Caco-2 (cell line): ENCODE data around the gene TDP1. TPM values are rescaled to one million over a fixed set of nuclear protein-coding genes. Genes with fewer than 3 reads are reported as not detected.

Source experiments
- BruUV-seq: library from RNA; stranded (reverse); fragments of 400-500 nt; replicated peaks from 2 replicates; lab custom pipeline; 2021; lab: Mats Ljungman, UMichigan
- CTCF ChIA-PET: fragments of 300-600 bp; sonication (Branson Sonifier 250); formaldehyde crosslinking; loops from one replicate; lab custom pipeline; 2022; ENCODE audit warnings: antibody characterized with exemption; lab: Charles Lee
- POLR2A ChIA-PET: fragments of 300-600 bp; sonication (Branson Sonifier 250); formaldehyde crosslinking; loops from one replicate; lab custom pipeline; 2022; ENCODE audit warnings: antibody characterized with exemption; lab: Charles Lee
- DNase-seq, 2 experiments: peaks; one replicate each; pipeline versions ENCODE4 v3.0.0 to v3.0.0-alpha.2; 2020 to 2022
- H3K27me3 ChIP-seq: replicated peaks from 2 replicates; pipeline ENCODE4 v1.6.0; 2011; ENCODE audit warnings: low read length; ENCODE audit not compliant: control insufficient read depth, insufficient read depth
- H3K36me3 ChIP-seq: 2 replicates; pipeline ENCODE4 v1.5.1; 2011; ENCODE audit warnings: low read length; ENCODE audit not compliant: control insufficient read depth, insufficient read depth
- H3K4me1 ChIP-seq: fragments of 250-450 bp; sonication (Bioruptor Pico); 2 replicates; pipeline ENCODE4 v1.5.1; 2020; ENCODE audit warnings: mild to moderate bottlenecking
- H3K4me3 ChIP-seq: 2 replicates; pipeline ENCODE4 v1.5.1; 2011; ENCODE audit warnings: low read depth, mild to moderate bottlenecking, control low read depth, low read length
- H3K9me3 ChIP-seq: fragments of 250-450 bp; sonication (Bioruptor Pico); 2 replicates; pipeline ENCODE4 v1.5.1; 2020; ENCODE audit warnings: mild to moderate bottlenecking, moderate library complexity
- H3K27ac Mint-ChIP-seq: one replicate; pipeline ENCODE4 v1.8.0; 2022; ENCODE audit warnings: mixed read lengths; ENCODE audit not compliant: unreplicated experiment
- H3K27me3 Mint-ChIP-seq: one replicate; pipeline ENCODE4 v1.8.0; 2022; ENCODE audit warnings: mixed read lengths; ENCODE audit not compliant: insufficient read depth, unreplicated experiment
- H3K36me3 Mint-ChIP-seq: one replicate; pipeline ENCODE4 v1.8.0; 2022; ENCODE audit warnings: mild to moderate bottlenecking, mixed read lengths; ENCODE audit not compliant: insufficient read depth, unreplicated experiment
- H3K4me1 Mint-ChIP-seq: one replicate; pipeline ENCODE4 v1.8.0; 2022; ENCODE audit warnings: low read depth, mixed read lengths; ENCODE audit not compliant: unreplicated experiment
- H3K4me3 Mint-ChIP-seq: one replicate; pipeline ENCODE4 v1.8.0; 2022; ENCODE audit warnings: mild to moderate bottlenecking, moderate library complexity, mixed read lengths; ENCODE audit not compliant: unreplicated experiment
- H3K9me3 Mint-ChIP-seq: one replicate; pipeline ENCODE4 v1.8.0; 2022; ENCODE audit warnings: mixed read lengths; ENCODE audit not compliant: unreplicated experiment
- intact Hi-C: fragments of 100-400 bp; cut with micrococcal nuclease; formaldehyde crosslinking; loops from one replicate; pipeline ENCODE4 v1.10.0; 2022; ENCODE audit not compliant: unreplicated experiment
- total RNA-seq: library from RNA; stranded (reverse); gene quantifications from 2 replicates; pipeline ENCODE4 v1.2.3, GENCODE V29; 2022
- TF ChIP-seq, protein P1 (sequence below), 2 experiments: fragments of 200-600 bp in 1 of 2; IDR thresholded peaks; 1 replicate in 1 of 2; 2 replicates in 1 of 2; pipeline versions ENCODE4 v1.5.1 to v1.8.0; 2011 to 2022; ENCODE audit warnings: antibody characterized with exemption in 1 of 2, control low read depth in 1 of 2, inconsistent platforms in 1 of 2, low read depth in 1 of 2, low read length in 1 of 2, mild to moderate bottlenecking in 1 of 2, moderate library complexity in 1 of 2; ENCODE audit not compliant: insufficient read depth in 1 of 2, severe bottlenecking in 1 of 2, unreplicated experiment in 1 of 2

Gene TDP1
- total RNA-seq, 1 experiment from 2014 or later = 29.0 TPM

DNA sequence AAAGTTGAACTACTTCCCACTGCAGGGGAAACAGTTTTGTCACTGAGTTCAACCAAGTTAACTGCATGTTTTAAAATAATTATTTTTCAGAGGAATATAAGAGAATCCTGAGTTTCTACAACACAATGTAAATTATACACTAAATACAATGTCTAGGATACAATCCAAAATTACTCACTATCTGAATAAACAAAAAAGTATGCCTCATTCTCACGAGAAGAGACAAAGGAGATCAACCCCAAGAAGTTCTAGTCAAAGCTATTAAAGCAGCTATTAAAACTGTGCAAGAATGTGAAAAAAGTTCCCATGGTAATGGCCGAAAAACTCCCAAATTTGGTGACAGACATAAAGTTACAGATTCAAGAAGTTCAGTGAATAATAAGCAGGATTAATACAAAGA lies 97.3 kb downstream of the TDP1 start:
- TF ChIP-seq, protein P1, sequence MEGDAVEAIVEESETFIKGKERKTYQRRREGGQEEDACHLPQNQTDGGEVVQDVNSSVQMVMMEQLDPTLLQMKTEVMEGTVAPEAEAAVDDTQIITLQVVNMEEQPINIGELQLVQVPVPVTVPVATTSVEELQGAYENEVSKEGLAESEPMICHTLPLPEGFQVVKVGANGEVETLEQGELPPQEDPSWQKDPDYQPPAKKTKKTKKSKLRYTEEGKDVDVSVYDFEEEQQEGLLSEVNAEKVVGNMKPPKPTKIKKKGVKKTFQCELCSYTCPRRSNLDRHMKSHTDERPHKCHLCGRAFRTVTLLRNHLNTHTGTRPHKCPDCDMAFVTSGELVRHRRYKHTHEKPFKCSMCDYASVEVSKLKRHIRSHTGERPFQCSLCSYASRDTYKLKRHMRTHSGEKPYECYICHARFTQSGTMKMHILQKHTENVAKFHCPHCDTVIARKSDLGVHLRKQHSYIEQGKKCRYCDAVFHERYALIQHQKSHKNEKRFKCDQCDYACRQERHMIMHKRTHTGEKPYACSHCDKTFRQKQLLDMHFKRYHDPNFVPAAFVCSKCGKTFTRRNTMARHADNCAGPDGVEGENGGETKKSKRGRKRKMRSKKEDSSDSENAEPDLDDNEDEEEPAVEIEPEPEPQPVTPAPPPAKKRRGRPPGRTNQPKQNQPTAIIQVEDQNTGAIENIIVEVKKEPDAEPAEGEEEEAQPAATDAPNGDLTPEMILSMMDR (IDR thresholded peaks at IDR 0.05; ENCODE audit: insufficient read depth in 1 of 2, low read depth in 1 of 2, low read length in 1 of 2, severe bottlenecking in 1 of 2, unreplicated experiment in 1 of 2) = no peak
- POLR2A ChIA-PET = no interaction called here
- Mint-ChIP-seq H3K27ac (no peak overlapping the region), H3K27me3 (peaks cover 5% of the 10 kb centered on the region), H3K4me1 (no peaks in the 10 kb centered on the region), H3K9me3 (no peaks in the 10 kb centered on the region), H3K36me3 (no peaks in the 10 kb centered on the region), H3K4me3 (no peak overlapping the region)
- no peak overlapping the region for H3K4me3 ChIP-seq
- DNase-seq = no peak
- CTCF ChIA-PET = no interaction called here
- H3K36me3 ChIP-seq = no peaks in the 10 kb centered on the region
- no peaks in the 10 kb centered on the region for H3K4me1 ChIP-seq
- intact Hi-C loops = no loop called here
- H3K27me3 ChIP-seq = no peaks in the 10 kb centered on the region
- no TSS peak for BruUV-seq
- no peaks in the 10 kb centered on the region for H3K9me3 ChIP-seq

DNA sequence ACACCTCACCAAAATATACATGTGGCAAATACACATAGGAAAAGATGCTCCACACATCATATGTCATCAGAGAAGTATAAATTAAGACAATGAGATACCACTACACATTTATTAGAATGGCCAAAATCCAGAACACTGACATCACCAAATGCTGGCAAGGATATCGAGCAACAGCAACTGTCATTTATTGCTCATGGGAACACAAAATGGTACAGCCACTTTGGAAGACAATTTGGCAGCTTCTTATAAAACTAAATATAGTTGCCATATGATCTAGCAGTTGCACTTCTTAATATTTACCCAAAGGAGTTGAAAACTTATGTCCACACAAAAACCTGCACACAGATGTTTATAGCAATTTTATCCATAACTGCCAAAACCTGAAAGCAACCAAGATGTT lies 99.1 kb downstream of the TDP1 start:
- peaks cover 12% of the 10 kb centered on the region for H3K27me3 Mint-ChIP-seq
- H3K36me3 ChIP-seq = no peaks in the 10 kb centered on the region
- no peaks in the 10 kb centered on the region for H3K9me3 Mint-ChIP-seq
- no peaks in the 10 kb centered on the region for H3K4me1 ChIP-seq
- no peaks in the 10 kb centered on the region for H3K4me1 Mint-ChIP-seq
- POLR2A ChIA-PET = no interaction called here
- TF ChIP-seq, protein P1 (IDR thresholded peaks at IDR 0.05; ENCODE audit: insufficient read depth in 1 of 2, low read depth in 1 of 2, low read length in 1 of 2, severe bottlenecking in 1 of 2, unreplicated experiment in 1 of 2) = no peak
- no peak for DNase-seq
- no peak overlapping the region for H3K27ac Mint-ChIP-seq
- no peak overlapping the region for H3K4me3 ChIP-seq
- peaks cover 4% of the 10 kb centered on the region; the same call in 1 of the 2 replicates for H3K9me3 ChIP-seq
- intact Hi-C loops = no loop called here
- no peaks in the 10 kb centered on the region for H3K36me3 Mint-ChIP-seq
- H3K27me3 ChIP-seq = no peaks in the 10 kb centered on the region
- BruUV-seq = no TSS peak
- H3K4me3 Mint-ChIP-seq = no peak overlapping the region
- CTCF ChIA-PET = interaction anchor here (0.7 kb wide), 1 partner anchor 53 kb away, joined by 4 read pairs; no protein-coding TSS in a partner anchor

DNA sequence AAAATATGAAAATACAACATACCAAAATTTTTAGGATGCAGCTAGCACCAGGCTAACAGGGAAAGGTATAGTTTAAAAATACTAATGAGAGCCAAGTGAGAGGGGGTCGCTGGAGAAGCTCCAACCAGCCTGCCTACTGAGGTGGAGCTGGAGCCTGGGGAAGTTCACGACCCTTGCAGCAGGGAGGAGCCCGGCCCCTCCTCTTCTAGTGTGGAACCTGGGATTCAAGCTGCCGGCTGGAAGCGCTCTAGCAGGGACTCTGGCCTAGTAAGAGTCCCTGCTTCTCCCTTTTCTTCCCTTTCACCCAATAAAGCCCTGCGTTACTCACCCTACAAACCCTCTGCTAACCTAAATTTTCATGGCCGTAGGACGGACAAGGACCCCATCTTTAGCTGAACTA lies 101.1 kb downstream of the TDP1 start:
- peaks cover 2% of the 10 kb centered on the region for H3K27me3 ChIP-seq
- TF ChIP-seq, protein P1 (IDR thresholded peaks at IDR 0.05; ENCODE audit: insufficient read depth in 1 of 2, low read depth in 1 of 2, low read length in 1 of 2, severe bottlenecking in 1 of 2, unreplicated experiment in 1 of 2) = no peak
- no peaks in the 10 kb centered on the region for H3K9me3 Mint-ChIP-seq
- ChIA-PET POLR2A (no interaction called here), CTCF (no interaction called here)
- no peaks in the 10 kb centered on the region for H3K4me1 Mint-ChIP-seq
- no peak overlapping the region for H3K27ac Mint-ChIP-seq
- H3K4me3 ChIP-seq = no peak overlapping the region
- H3K4me3 Mint-ChIP-seq = no peak overlapping the region
- H3K36me3 ChIP-seq = no peaks in the 10 kb centered on the region
- BruUV-seq = no TSS peak
- H3K4me1 ChIP-seq = peaks cover 8% of the 10 kb centered on the region; the same call in 1 of the 2 replicates
- peaks cover 4% of the 10 kb centered on the region; the same call in 1 of the 2 replicates for H3K9me3 ChIP-seq
- no peaks in the 10 kb centered on the region for H3K36me3 Mint-ChIP-seq
- peaks cover 14% of the 10 kb centered on the region for H3K27me3 Mint-ChIP-seq
- intact Hi-C loops = no loop called here
- DNase-seq = no peak
